Peyer's patch (tissue), 4 donors: ENCODE results near the gene GIGYF2. TPM values are rescaled to one million over a fixed set of nuclear protein-coding genes. Genes with fewer than 3 reads are reported as not detected.

Experiments
- DNase-seq, 3 donors: peaks; one replicate each; pipeline ENCODE4 v3.0.0-alpha.2; 2017 to 2019
- H3K27ac ChIP-seq, 4 donors: fragments of 200-600 bp; sonication (generic); one replicate each; pipeline ENCODE4 v1.5.1; 2016 to 2019
- H3K27me3 ChIP-seq, 2 donors: fragments of 200-600 bp; sonication (generic); one replicate each; pipeline ENCODE4 v1.5.1; 2019
- H3K36me3 ChIP-seq, 3 donors: fragments of 200-600 bp; sonication (generic); one replicate each; pipeline ENCODE4 v1.5.1; 2016 to 2019
- H3K4me1 ChIP-seq, 4 donors: fragments of 200-600 bp; sonication (generic); one replicate each; pipeline ENCODE4 v1.5.1; 2016 to 2019
- H3K4me3 ChIP-seq, 4 donors: fragments of 200-600 bp; sonication (generic); 1 replicate in 3 of 4; 2 replicates in 1 of 4; pipeline ENCODE4 v1.5.1; 2016 to 2019; ENCODE audit warnings: mild to moderate bottlenecking in 1 of 4
- H3K9me3 ChIP-seq, 4 donors: fragments of 200-600 bp; sonication (generic); one replicate each; pipeline ENCODE4 v1.5.1; 2016 to 2019; ENCODE audit warnings: mild to moderate bottlenecking in 1 of 4
- POLR2A ChIP-seq, 2 donors: fragments of 450-650 bp; IDR thresholded peaks; one replicate each; pipeline ENCODE4 v1.5.1; 2017; ENCODE audit warnings: antibody characterized with exemption in 2 of 2, mild to moderate bottlenecking in 2 of 2, moderate library complexity in 2 of 2
- total RNA-seq, 4 donors: library from RNA; depleted of rRNA; stranded (reverse); fragments of >200 nt; gene quantifications; one replicate each; pipeline ENCODE4 v1.1.0, GENCODE V29; 2016
- TF ChIP-seq, protein P1 (sequence below), 6 experiments: fragments of 450-650 bp in 4 of 6; fragments of 200-600 bp in 2 of 6; sonication (generic) in 1 of 6; IDR thresholded peaks; one replicate each; pipeline ENCODE4 v1.5.1; 2017 to 2019; ENCODE audit warnings: antibody characterized with exemption in 6 of 6, mild to moderate bottlenecking in 3 of 6, moderate library complexity in 1 of 6

Gene GIGYF2
- total RNA-seq, 4 donors from 2014 or later = 82.5 to 126 (median 90.1) TPM

DNA sequence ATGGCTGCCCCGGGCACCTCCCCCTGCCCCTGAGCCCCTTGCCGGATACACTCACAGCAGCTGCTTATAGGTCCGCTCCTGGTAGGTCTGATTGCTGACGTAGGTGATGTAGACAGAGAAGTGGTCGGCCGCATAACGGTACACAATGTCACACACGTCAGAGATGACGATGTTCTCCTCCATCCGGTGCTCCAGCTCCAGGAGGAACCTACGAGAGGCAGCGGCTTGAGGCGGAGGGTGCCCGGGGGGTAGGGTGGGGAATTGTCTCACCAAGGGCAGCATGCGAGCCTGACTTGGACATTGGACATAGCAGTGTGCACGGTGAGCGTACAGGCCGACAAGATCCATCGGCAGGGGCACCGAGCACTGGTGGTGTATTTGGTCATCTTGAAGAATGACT is 195.7 kb downstream of the GIGYF2 start:
- Histone ChIP-seq H3K27ac (no peak overlapping the region), H3K27me3 (no peaks in the 10 kb centered on the region), H3K4me1 (no peaks in the 10 kb centered on the region), H3K4me3 (no peak overlapping the region), H3K36me3 (peaks cover 0 to 26% (median 0%) of the 10 kb centered on the region in 3 donors), H3K9me3 (no peaks in the 10 kb centered on the region)
- TF ChIP-seq, protein P1, sequence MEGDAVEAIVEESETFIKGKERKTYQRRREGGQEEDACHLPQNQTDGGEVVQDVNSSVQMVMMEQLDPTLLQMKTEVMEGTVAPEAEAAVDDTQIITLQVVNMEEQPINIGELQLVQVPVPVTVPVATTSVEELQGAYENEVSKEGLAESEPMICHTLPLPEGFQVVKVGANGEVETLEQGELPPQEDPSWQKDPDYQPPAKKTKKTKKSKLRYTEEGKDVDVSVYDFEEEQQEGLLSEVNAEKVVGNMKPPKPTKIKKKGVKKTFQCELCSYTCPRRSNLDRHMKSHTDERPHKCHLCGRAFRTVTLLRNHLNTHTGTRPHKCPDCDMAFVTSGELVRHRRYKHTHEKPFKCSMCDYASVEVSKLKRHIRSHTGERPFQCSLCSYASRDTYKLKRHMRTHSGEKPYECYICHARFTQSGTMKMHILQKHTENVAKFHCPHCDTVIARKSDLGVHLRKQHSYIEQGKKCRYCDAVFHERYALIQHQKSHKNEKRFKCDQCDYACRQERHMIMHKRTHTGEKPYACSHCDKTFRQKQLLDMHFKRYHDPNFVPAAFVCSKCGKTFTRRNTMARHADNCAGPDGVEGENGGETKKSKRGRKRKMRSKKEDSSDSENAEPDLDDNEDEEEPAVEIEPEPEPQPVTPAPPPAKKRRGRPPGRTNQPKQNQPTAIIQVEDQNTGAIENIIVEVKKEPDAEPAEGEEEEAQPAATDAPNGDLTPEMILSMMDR (IDR thresholded peaks at IDR 0.05) = no peak
- TF ChIP-seq POLR2A (IDR thresholded peaks at IDR 0.05) = no peak
- DNase-seq = peak in 2 of 3 donors; percentile 24 to 27

DNA sequence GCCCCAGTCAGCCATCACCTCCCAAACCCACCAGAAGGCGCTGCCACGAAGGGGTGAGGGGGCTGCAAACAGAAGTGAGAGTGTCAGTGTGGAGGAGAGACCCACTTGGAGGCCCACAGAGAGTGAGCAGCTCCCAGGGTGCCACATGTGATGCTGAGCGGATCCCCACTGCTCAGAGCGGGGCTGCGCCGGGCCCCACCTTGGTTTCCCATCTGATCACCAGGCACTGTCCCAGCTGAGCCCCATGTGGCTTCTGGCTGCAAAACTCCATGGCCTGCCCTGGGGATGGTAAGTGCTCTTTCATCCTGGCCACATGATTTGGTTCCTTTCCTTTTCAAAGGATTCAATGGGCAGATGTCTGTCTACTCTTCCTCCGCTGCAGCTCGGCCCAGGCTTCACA is 196.7 kb downstream of the GIGYF2 start:
- H3K9me3 ChIP-seq = no peaks in the 10 kb centered on the region
- TF ChIP-seq, protein P1 (IDR thresholded peaks at IDR 0.05) = no peak
- no peak for TF ChIP-seq POLR2A (IDR thresholded peaks at IDR 0.05)
- peaks cover 0 to 26% (median 0%) of the 10 kb centered on the region in 3 donors for H3K36me3 ChIP-seq
- no peak overlapping the region for H3K27ac ChIP-seq
- H3K4me1 ChIP-seq = no peaks in the 10 kb centered on the region
- H3K27me3 ChIP-seq = no peaks in the 10 kb centered on the region
- peak in 1 of 3 donors; percentile 21 for DNase-seq
- no peak overlapping the region for H3K4me3 ChIP-seq

DNA sequence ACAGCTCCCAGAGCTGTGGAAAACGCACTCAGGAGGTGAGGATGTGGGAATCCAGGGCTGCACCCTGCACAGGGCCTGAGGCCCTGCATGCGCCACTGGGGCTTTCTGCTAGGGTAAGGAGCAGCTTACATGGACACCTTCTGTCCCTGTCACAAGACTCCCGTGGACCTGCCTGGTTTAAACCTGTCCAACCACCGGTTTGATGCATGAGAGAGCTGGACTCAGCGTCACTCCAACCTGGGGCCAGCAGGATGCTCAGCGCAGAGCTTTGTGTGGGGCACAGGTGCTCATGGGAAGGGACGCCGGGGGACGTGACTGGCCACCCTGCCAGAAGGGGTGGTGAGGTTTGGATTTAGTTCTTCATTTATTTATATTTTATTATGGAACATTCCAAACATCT is 197.1 kb downstream of the GIGYF2 start:
- TF ChIP-seq, protein P1 (IDR thresholded peaks at IDR 0.05) = no peak
- TF ChIP-seq POLR2A (IDR thresholded peaks at IDR 0.05) = no peak
- Histone ChIP-seq H3K36me3 (peaks cover 0 to 22% (median 0%) of the 10 kb centered on the region in 3 donors), H3K27ac (no peak overlapping the region), H3K4me1 (no peaks in the 10 kb centered on the region), H3K4me3 (no peak overlapping the region), H3K9me3 (no peaks in the 10 kb centered on the region), H3K27me3 (no peaks in the 10 kb centered on the region)
- DNase-seq = peak in 2 of 3 donors; percentile 27 to 34

DNA sequence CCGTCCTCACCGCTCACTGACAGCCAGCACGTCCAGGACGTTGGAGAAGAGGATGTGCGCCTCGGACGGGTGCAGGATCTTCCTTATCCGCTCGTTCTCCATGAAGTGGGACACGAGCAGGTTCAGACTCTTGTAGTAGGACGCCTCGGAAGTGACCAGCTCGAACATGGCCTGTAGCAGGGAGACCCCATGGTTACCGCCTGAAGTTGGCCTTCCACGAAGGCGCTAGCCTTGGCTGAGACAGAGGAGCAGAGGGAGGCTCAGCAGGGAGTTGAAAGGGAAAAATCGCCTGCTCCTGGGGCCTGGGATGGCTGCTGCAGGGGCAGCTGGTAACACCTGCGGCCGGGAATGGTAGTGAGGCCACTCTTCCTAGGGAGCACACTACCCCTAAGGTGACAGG is 197.6 kb downstream of the GIGYF2 start:
- no peak for DNase-seq

DNA sequence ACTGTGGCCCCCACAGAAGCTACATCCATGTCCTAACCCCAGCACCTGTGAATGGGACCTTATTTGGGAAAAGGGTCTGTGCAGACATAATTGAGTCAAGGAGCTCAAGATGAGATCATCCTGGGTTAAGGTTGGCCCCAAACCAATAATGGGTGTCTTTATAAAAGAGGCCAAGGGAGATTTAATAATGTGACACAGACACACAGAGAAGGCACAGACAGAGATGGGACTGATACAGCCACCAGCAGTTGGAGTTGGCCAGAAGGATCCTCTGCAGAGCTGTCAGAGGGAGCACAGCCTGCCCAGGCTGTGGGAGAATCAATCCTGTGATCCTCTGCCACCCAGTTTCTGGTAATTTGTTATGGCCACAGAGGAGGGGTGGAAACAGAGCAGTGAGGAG is 199.0 kb downstream of the GIGYF2 start:
- no peak for TF ChIP-seq POLR2A (IDR thresholded peaks at IDR 0.05)
- TF ChIP-seq, protein P1 (IDR thresholded peaks at IDR 0.05) = no peak
- Histone ChIP-seq H3K36me3 (peaks cover 0 to 19% (median 0%) of the 10 kb centered on the region in 3 donors), H3K27me3 (no peaks in the 10 kb centered on the region), H3K4me3 (no peak overlapping the region), H3K27ac (no peak overlapping the region), H3K4me1 (no peaks in the 10 kb centered on the region), H3K9me3 (no peaks in the 10 kb centered on the region)
- no peak for DNase-seq

More for the DNA sequence above, 197.6 kb downstream of the GIGYF2 start:
- Histone ChIP-seq H3K27ac (no peak overlapping the region), H3K9me3 (no peaks in the 10 kb centered on the region), H3K4me1 (no peaks in the 10 kb centered on the region), H3K4me3 (no peak overlapping the region), H3K27me3 (no peaks in the 10 kb centered on the region), H3K36me3 (peaks cover 0 to 22% (median 0%) of the 10 kb centered on the region in 3 donors)
- TF ChIP-seq, protein P1 (IDR thresholded peaks at IDR 0.05) = no peak
- TF ChIP-seq POLR2A (IDR thresholded peaks at IDR 0.05) = no peak
